HG03108 (cell line): ENCODE measurements around the gene CASP3.
"Not testable (repeated sequence)": the region's sequence is repeated elsewhere in the genome, so short reads cannot be mapped to it uniquely, and the experiment has no call there.

Source experiments
- ATAC-seq: cut with Tn5 transposase; IDR thresholded peaks from one replicate; pipeline ENCODE4 v1.9.1; 2021; ENCODE audit warnings: moderate library complexity; ENCODE audit not compliant: unreplicated experiment

The CASP3 gene

GRCh38 chr4:184598753-184599491 lies 50.3 kb downstream of the CASP3 start:
- ATAC-seq: no peak

DNA sequence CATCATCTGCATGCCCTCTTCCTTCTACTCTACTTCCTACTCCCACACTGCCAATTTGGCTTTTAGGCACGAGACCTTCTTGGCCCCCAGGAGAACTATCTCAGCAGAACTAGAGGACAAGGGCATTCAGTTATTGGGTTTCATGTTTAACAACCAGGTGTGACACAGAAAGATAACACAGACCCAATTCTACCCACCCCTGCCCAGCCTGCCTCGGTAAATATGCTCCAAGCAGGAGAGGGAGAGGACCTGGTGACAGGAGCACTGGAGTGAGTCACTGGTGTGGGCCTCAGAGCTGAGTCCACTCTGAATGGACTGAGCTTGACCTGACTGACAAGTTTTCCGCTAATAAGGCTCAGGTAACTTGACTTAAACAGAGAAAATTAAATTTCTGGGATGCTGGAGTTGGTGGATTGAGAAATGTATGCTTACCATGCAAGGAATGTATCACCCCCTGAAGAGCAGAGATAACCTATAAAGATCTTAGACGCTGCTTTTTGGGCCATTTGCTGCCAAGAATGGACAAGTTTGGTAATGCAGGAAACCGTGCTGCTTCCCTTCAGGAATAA lies 52.5 kb downstream of the CASP3 start:
- no peak for ATAC-seq

- no peak for ATAC-seq
Observed at GRCh38 chr4:184596044-184596616, 53.1 kb downstream of the CASP3 start.

DNA sequence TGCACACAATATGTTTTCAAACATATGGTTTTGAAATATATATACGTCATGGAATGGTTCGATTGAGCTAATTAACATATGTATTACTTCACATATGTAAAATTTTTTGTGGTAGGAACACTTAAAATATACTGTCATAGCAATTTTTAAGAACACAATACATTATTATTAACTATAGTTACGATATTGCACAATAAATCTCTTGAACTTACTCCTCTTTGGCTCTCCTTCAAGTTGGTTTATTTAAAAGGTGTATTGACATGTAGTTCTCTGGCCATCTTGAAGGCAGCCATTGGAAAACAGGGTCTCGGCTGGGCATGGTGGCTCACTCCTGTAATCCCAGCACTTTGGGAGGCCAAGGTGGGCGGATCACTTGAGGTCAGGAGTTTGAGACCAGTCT lies 53.8 kb downstream of the CASP3 start:
- ATAC-seq: no peak

DNA sequence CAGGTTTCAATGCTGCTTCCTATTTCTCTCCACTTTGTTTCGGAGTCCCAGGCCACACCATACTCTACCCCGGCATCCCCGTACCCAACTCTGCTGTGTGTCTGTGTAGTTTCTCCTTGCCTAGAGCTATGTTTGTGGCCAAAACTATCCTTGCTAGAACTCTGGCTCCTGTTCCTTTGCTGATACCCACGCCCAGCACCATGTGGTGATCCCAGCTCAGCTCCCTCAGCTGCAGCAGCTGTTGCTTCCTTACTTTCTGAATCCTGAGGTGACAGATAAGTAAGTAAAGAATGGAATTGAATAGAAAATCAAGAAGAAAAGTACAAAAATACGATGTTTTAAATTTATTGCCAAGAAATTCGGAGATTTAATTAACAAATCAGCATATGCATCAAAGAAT lies 55.8 kb downstream of the CASP3 start:
- no peak for ATAC-seq

DNA sequence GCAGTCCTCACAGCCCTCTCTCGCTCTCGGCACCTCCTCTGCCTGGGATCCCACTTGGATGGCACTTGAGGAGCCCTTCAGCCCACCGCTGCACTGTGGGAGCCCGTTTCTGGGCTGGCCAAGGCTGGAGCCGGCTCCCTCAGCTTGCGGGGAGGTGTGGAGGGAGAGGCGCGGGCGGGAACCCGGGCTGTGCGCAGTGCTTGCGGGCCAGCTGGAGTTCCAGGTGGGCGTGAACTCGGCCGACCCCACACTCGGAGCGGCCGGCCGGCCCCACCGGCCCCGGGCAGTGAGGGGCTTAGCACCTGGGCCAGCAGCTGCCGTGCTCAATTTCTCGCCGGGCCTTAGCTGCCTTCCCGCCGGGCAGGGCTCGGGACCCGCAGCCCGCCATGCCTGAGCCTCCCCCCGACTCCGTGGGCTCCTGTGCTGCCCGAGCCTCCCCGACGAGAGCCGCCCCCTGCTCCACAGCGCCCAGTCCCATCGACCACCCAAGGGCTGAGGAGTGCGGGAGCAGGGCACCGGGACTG lies 57.4 kb downstream of the CASP3 start:
- ATAC-seq: not testable (repeated sequence)

DNA sequence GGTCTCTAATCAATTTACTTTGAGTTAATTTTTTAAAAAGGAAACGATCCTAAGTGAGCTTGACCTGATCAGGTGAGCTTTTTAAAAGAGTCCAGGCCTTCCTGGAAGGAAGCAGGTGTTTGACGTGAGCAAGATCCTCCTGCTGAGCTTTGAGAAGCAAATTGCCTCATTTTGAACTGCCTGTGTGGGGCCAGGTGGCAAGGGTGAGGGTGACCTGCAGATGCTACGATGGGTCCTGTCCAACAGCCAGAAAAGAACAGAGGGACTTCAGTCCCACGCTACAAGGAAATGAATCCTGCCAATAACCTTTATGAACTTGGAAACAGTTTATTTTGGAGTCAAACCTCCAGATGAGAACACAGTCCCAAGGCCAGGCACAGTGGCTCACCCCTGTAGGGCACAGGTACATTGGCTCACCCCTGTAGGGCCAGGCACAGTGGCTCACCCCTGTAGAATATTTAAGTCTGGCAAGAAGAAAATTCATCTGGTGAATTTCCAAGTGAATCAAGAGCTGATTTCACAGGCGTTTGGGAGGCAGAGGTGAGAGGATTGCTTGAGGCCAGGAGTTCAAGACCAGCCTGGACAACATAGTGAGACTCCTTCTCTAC lies 58.1 kb downstream of the CASP3 start:
- no peak for ATAC-seq

- no peak for ATAC-seq
Observed at GRCh38 chr4:184590196-184590595, 59.1 kb downstream of the CASP3 start.

DNA sequence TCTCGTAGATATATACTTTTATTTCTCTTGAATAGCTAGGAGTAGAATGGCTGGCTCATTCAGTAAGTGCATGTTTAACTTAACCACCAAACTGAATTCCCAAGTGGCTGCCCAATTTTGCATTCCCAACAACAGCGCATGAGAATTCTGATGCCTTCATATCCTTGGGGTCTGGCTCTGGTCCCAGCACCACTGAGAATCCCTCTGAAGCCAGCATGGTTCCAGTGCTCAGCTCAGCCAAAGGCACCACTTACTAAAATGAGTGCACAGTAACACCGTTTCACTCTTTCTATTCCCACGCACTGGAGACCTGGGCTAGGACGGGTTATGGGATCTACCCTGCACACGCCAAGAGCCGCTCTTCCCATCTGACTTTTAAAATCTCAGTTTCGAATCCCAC lies 60.4 kb downstream of the CASP3 start:
- ATAC-seq: no peak

DNA sequence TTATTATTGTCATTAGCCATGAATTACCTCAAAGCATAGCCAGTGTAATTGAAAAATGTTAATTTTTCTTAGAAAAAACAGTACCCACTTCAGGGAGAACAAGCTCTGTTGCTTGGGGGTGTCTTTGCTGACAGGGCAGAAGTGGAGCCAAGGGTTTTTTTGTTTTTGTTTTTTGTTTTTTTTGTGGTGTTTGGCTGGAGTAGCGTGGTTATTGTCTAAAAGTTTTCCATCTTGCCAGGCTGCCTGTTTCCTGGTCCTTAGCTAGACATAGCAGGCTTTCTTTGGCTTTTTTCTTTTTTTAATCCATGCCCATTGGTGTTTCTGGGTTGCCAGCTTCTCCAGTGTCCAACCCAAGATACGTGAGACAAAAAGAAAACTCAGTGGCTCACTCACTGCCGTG lies 61.5 kb downstream of the CASP3 start:
- no peak for ATAC-seq

DNA sequence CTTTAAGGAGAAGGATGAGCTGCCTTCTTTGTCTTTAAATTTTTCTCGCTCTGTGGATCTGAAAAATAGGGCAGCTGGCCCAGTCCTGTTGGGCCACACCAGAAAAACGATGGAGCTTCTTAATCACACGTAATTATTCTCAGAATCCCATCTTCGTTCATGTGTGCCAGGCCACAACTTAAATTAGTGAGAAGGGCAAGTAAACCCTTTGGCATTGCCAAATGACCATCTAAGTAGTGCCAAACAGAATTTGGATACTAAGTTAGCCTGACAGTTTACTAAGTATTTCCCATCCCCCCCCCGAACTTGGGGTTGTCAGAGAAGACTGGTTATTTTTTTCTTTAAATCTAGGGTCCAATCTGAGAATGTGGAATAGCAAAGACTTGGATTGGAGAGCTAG lies 62.0 kb downstream of the CASP3 start:
- ATAC-seq: no peak

DNA sequence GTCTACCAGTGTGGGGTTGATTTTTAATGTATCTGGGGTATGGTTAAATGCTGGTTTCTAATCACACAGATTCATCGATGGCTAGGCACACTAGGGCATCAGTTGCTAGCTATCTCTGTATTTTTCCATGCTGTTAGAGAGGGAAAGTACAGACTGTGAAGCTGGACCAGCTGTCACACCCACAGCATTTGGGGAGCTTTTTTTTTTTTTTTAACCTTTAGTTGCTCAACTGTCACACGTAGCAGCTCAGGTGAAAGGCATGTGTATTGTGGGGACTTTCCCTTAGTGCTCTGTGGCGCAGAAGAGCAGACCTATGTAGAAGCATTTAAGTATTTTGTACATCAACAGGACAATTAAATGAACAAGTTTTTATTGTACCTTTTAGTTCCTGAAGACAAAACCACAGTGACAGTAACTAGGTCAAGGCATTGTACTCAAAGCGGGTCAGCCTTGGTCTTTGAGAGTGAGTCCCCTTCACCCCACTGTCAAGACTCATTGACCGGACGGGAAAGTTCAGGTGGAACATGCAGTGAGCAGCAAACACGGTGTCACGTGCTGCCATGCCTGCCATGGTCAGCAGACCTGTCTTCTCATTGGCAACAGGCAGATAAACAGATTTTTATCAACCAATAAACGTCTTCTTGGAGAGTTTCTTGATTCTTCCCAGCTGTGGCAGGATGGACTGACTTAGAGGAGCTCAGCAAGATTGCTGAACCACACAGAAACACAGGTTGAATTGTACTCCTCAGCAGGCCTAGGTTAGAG lies 65.3 kb downstream of the CASP3 start:
- no peak for ATAC-seq
